Measurements from ENCODE around the gene THEMIS. TPM values are rescaled to one million over a fixed set of nuclear protein-coding genes. Genes with fewer than 3 reads are reported as not detected.

The THEMIS gene
- total RNA-seq, 1 experiment from 2014 or later: not detected

DNA sequence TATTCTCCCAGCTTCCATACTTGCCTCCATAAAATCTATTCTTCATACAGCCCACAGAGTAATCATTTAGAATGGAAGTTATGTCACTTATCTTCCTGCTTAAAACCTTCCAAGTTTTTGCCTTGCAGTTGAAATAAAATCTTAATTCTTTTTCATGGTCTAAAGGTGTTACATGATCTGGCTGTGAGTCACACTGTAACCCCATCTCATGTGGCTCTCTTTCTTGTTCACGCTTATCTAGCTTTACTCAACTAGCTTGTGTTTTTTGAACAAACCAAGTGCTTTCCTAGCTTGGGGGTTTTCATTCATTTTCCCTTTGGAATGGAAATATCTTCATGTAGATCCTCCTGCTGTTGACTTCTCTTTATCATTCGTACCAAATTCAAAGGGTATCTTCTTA, 23.6 kb upstream of the THEMIS start:
- ATAC-seq (no peak), DNase-seq (ENCODE audit: low spot score) (no peak)
- Mint-ChIP-seq H3K27me3 (ENCODE audit: low read depth) (no peaks in the 10 kb centered on the region; the same call in 1 of the 2 replicates), H3K36me3 (peaks cover 12% of the 10 kb centered on the region), H3K4me3 (no peak overlapping the region), H3K27ac (no peak overlapping the region), H3K4me1 (peaks cover 8% of the 10 kb centered on the region), H3K9me3 (peaks cover 48% of the 10 kb centered on the region)
- no peak for TF ChIP-seq GRHL2 (CRISPR knock-in tag; IDR thresholded peaks at IDR 0.05; ENCODE audit: insufficient replicate concordance, severe bottlenecking)
- TF ChIP-seq RELA (CRISPR knock-in tag; IDR thresholded peaks at IDR 0.05; ENCODE audit: borderline replicate concordance): no peak
- TF ChIP-seq, protein P1, sequence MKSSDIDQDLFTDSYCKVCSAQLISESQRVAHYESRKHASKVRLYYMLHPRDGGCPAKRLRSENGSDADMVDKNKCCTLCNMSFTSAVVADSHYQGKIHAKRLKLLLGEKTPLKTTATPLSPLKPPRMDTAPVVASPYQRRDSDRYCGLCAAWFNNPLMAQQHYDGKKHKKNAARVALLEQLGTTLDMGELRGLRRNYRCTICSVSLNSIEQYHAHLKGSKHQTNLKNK (CRISPR knock-in tag; IDR thresholded peaks at IDR 0.05): no peak
- TF ChIP-seq, protein P2, sequence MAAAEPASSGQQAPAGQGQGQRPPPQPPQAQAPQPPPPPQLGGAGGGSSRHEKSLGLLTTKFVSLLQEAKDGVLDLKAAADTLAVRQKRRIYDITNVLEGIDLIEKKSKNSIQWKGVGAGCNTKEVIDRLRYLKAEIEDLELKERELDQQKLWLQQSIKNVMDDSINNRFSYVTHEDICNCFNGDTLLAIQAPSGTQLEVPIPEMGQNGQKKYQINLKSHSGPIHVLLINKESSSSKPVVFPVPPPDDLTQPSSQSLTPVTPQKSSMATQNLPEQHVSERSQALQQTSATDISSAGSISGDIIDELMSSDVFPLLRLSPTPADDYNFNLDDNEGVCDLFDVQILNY (CRISPR knock-in tag; IDR thresholded peaks at IDR 0.05): no peak
- TF ChIP-seq ZNF423 (CRISPR knock-in tag; IDR thresholded peaks at IDR 0.05): no peak
- TF ChIP-seq, protein P3, sequence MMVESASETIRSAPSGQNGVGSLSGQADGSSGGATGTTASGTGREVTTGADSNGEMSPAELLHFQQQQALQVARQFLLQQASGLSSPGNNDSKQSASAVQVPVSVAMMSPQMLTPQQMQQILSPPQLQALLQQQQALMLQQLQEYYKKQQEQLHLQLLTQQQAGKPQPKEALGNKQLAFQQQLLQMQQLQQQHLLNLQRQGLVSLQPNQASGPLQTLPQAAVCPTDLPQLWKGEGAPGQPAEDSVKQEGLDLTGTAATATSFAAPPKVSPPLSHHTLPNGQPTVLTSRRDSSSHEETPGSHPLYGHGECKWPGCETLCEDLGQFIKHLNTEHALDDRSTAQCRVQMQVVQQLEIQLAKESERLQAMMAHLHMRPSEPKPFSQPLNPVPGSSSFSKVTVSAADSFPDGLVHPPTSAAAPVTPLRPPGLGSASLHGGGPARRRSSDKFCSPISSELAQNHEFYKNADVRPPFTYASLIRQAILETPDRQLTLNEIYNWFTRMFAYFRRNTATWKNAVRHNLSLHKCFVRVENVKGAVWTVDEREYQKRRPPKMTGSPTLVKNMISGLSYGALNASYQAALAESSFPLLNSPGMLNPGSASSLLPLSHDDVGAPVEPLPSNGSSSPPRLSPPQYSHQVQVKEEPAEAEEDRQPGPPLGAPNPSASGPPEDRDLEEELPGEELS (CRISPR knock-in tag; IDR thresholded peaks at IDR 0.05): no peak
- TF ChIP-seq, protein P4, sequence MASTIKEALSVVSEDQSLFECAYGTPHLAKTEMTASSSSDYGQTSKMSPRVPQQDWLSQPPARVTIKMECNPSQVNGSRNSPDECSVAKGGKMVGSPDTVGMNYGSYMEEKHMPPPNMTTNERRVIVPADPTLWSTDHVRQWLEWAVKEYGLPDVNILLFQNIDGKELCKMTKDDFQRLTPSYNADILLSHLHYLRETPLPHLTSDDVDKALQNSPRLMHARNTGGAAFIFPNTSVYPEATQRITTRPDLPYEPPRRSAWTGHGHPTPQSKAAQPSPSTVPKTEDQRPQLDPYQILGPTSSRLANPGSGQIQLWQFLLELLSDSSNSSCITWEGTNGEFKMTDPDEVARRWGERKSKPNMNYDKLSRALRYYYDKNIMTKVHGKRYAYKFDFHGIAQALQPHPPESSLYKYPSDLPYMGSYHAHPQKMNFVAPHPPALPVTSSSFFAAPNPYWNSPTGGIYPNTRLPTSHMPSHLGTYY (CRISPR knock-in tag; IDR thresholded peaks at IDR 0.05): no peak
- no peak for TF ChIP-seq ZNF138 (CRISPR knock-in tag; conservative IDR thresholded peaks at IDR 0.05)
- TF ChIP-seq MXD4 (CRISPR knock-in tag; IDR thresholded peaks at IDR 0.05; ENCODE audit: borderline replicate concordance): no peak
- TF ChIP-seq KAT7 (CRISPR knock-in tag; IDR thresholded peaks at IDR 0.05; ENCODE audit: borderline replicate concordance): no peak
- no peak for TF ChIP-seq ZNF121 (CRISPR knock-in tag; IDR thresholded peaks at IDR 0.05)
- TF ChIP-seq CBFB (CRISPR knock-in tag; IDR thresholded peaks at IDR 0.05; ENCODE audit: low read depth): no peak
- TF ChIP-seq, protein P5, sequence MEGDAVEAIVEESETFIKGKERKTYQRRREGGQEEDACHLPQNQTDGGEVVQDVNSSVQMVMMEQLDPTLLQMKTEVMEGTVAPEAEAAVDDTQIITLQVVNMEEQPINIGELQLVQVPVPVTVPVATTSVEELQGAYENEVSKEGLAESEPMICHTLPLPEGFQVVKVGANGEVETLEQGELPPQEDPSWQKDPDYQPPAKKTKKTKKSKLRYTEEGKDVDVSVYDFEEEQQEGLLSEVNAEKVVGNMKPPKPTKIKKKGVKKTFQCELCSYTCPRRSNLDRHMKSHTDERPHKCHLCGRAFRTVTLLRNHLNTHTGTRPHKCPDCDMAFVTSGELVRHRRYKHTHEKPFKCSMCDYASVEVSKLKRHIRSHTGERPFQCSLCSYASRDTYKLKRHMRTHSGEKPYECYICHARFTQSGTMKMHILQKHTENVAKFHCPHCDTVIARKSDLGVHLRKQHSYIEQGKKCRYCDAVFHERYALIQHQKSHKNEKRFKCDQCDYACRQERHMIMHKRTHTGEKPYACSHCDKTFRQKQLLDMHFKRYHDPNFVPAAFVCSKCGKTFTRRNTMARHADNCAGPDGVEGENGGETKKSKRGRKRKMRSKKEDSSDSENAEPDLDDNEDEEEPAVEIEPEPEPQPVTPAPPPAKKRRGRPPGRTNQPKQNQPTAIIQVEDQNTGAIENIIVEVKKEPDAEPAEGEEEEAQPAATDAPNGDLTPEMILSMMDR (IDR thresholded peaks at IDR 0.05): no peak
- ChIA-PET CTCF (no interaction called here), POLR2A (no interaction called here)

DNA sequence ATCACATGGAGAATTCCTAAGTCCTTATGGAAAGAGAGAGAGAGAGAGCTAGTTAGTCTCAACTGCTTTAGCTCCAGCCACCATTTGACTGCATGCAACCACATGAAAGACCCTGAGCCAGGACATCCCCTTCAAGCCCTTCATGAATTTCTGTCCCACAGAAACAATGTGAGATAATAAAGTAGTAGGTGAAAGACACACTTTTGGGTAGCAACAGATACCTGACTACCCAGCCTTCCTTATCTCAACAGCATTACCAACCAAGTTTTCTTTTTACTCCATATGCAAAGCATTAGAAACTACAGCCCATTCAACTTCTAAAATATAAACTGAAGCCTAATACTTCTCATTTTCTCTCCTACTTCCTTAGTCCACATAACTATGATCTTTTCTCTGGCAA, 23.2 kb upstream of the THEMIS start:
- TF ChIP-seq, protein P2 (CRISPR knock-in tag; IDR thresholded peaks at IDR 0.05): no peak
- TF ChIP-seq ZNF121 (CRISPR knock-in tag; IDR thresholded peaks at IDR 0.05) (no peak), ETV6 (CRISPR knock-in tag; IDR thresholded peaks at IDR 0.05) (no peak), FOXJ3 (CRISPR knock-in tag; IDR thresholded peaks at IDR 0.05; ENCODE audit: borderline replicate concordance) (no peak), PRRX2 (CRISPR knock-in tag; IDR thresholded peaks at IDR 0.05) (no peak), ZBTB21 (CRISPR knock-in tag; IDR thresholded peaks at IDR 0.05; ENCODE audit: borderline replicate concordance) (no peak), TEAD4 (CRISPR knock-in tag; IDR thresholded peaks at IDR 0.05) (no peak)
- CTCF ChIA-PET: no interaction called here
- Mint-ChIP-seq H3K27ac (no peak overlapping the region), H3K4me3 (no peak overlapping the region), H3K4me1 (peaks cover 8% of the 10 kb centered on the region), H3K27me3 (ENCODE audit: low read depth) (no peaks in the 10 kb centered on the region; the same call in 1 of the 2 replicates), H3K36me3 (peaks cover 12% of the 10 kb centered on the region), H3K9me3 (peaks cover 48% of the 10 kb centered on the region)
- DNase-seq (ENCODE audit: low spot score) (no peak), ATAC-seq (no peak)
- POLR2A ChIA-PET: no interaction called here
